HT-29 (cell line): Measurements from ENCODE around the gene IL6R. TPM values are rescaled to one million over a fixed set of nuclear protein-coding genes. Genes with fewer than 3 reads are reported as not detected.

Source experiments
- DNase-seq: peaks from one replicate; pipeline ENCODE4 v3.0.0-alpha.2; 2015; ENCODE audit warnings: low spot score
- total RNA-seq: library from RNA; depleted of rRNA; stranded (reverse); fragments of >200 nt; shearing (Covaris generic); gene quantifications from 2 replicates; pipeline ENCODE4 v1.2.3, GENCODE V29; 2014

Gene IL6R
- total RNA-seq, 1 experiment from 2014 or later, result 4.4 TPM

- no peak for DNase-seq
Observed at GRCh38 chr1:154425172-154425571, 20.0 kb downstream of the IL6R start.

- no peak for DNase-seq
Observed at GRCh38 chr1:154427173-154428139, 22.3 kb downstream of the IL6R start.

GRCh38 chr1:154429118-154429517, 24.0 kb downstream of the IL6R start:
- no peak for DNase-seq

GRCh38 chr1:154429841-154430611, 24.9 kb downstream of the IL6R start:
- no peak for DNase-seq

GRCh38 chr1:154430903-154431302, 25.8 kb downstream of the IL6R start:
- no peak for DNase-seq

GRCh38 chr1:154431586-154432373, 26.6 kb downstream of the IL6R start:
- no peak for DNase-seq

- no peak for DNase-seq
Observed at GRCh38 chr1:154433161-154433764, 28.1 kb downstream of the IL6R start.

GRCh38 chr1:154434346-154435085, 29.4 kb downstream of the IL6R start:
- DNase-seq, result no peak

- no peak for DNase-seq
Observed at GRCh38 chr1:154435599-154436200, 30.6 kb downstream of the IL6R start.

GRCh38 chr1:154436433-154436832, 31.3 kb downstream of the IL6R start:
- no peak for DNase-seq

- DNase-seq, result no peak
Observed at GRCh38 chr1:154440036-154440804, 35.1 kb downstream of the IL6R start.

- DNase-seq, result no peak
Observed at GRCh38 chr1:154441241-154441888, 36.2 kb downstream of the IL6R start.

GRCh38 chr1:154442006-154442740, 37.0 kb downstream of the IL6R start:
- no peak for DNase-seq

- DNase-seq, result no peak
Observed at GRCh38 chr1:154443274-154444013, 38.3 kb downstream of the IL6R start.

GRCh38 chr1:154445040-154445472, 39.9 kb downstream of the IL6R start:
- no peak for DNase-seq

- DNase-seq, result no peak
Observed at GRCh38 chr1:154446292-154446691, 41.1 kb downstream of the IL6R start.

- no peak for DNase-seq
Observed at GRCh38 chr1:154446789-154447188, 41.6 kb downstream of the IL6R start.
